ENCODE results near the gene DYNC2I2.
A peak's percentile ranks its signal among the peaks of the same experiment; 100 is the strongest.
"Not testable (repeated sequence)": the region's sequence is repeated elsewhere in the genome, so short reads cannot be mapped to it uniquely, and the experiment has no call there.

The DYNC2I2 gene

DNA sequence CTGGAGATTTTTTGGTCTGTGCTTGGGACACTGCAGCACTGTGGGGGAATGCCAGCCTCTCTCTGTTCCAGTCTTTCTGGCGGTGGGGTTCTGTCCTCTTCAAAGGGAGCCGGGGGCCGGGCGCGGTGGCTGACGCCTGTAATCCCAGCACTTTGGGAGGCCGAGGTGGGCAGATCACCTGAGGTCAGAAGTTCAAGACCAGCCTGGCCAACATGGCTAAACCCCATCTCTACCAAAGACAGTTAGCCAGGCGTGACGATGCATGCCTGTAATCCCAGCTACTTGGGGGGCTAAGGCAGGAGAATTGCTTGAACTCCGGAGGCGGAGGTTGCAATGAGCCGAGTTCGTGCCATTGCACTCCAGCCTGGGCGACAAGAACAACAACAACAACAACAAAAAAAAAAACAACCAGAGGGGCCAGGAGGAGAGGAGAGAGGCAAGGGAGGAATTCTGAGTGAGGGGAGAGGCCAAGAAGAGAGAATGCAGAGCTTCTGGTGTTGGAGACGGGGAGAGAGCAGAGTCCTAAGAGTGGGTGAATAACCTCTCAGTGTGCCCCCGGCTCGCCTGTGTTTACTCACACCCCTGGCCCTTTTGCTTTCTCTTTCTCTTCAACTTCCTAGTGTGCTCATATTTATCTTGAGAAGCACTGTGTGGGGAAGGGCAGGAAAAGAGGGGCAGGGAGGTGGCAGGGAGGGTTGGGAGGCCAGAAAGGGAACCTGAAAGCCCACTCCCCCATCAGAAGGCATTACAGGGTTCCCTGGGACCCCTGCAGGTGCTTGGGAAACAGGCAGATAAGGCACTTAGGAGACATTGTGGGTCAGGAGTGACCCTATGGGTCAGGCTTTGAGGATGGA is 29.2 kb upstream of the DYNC2I2 start:
- DNase-seq (ENCODE audit: low read depth), result no peak

DNA sequence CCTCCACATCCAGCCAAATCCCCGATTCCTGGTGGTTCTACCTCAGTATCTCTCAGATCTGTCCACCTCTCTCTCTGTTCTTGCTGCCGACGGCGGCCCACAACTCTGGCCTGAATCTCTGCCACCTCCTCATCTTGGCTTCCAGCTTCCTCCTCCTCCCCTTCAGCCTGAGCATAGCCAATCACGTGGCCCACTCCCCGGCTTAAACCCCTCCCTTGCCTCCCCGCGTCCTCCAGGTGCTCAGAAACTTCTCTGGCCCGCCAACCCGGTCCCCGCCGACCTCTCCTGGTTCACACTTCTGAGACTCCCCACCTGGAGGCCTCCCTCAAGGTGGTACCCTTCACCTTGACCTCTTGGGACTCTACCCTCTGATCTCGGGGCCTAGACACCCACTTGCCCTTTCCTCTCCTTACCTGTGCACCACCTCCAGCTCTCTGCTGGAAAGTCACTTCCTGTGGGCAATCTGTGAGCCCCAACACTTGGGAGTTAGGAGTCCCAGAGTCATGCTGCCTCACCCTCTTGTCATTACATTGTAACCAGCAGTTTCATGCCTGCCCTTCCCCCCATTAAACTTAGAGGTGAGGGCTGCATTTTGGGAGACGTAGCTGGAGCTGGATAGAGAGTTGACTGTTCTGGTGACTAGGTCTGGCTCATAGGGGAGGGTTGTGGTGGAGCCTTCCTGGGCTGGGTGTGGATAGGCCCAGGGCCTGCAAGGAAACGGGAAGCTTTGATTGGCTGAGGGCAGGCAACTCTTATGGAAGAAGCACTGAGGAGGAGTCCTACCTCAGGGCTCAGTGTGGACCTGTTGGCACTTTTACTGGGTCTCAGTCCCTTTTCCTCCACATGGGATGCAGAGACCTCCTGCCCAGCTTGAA is 27.9 kb upstream of the DYNC2I2 start:
- DNase-seq (ENCODE audit: low read depth), result peak; percentile 55

DNA sequence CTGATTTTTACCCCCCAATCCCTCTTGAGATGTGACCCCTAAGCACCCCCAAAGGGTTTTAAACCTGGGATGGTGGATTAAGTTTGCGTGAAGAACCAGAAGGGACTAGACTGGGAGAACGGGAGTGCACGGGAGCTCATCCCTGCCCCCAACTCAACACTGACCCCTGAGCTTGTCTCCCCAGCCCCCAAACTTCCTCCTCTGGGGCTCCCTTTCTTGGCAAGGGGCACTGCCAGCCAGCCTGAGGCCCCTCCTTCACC is 27.3 kb upstream of the DYNC2I2 start:
- no peak for DNase-seq (ENCODE audit: low read depth)

DNA sequence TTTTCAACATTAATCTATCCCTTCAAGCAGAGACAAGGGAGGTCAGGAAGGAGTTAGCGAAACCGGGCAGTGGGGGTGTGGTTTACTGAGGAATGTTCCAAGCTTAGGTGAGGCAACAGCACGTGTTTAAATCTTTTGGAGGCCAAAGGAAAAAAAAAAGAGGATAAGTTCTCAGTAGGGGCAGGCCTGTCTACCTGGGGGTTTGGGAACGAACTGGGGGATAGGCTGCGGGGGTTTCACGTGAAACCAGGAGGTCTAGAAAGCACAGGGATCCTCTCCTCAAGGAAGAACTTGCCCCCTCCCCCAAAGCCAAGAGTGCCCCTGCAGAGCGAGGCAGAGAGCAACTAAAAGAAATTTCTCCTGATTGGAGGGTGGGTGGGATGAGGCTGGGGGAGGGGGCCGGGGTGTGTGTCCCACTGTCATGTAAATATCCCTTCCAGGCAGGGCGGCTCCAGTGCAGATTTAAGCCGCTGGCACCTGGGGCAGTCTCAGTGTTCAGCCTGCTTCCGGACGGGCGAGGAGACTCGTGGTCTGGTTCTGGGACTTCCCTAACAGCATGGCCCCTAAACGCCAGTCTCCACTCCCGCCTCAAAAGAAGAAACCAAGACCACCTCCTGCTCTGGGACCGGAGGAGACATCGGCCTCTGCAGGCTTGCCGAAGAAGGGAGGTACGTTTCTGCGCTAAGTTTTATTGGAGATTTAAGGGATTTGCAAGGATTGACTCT is 26.9 kb upstream of the DYNC2I2 start:
- DNase-seq (ENCODE audit: low read depth), result no peak

DNA sequence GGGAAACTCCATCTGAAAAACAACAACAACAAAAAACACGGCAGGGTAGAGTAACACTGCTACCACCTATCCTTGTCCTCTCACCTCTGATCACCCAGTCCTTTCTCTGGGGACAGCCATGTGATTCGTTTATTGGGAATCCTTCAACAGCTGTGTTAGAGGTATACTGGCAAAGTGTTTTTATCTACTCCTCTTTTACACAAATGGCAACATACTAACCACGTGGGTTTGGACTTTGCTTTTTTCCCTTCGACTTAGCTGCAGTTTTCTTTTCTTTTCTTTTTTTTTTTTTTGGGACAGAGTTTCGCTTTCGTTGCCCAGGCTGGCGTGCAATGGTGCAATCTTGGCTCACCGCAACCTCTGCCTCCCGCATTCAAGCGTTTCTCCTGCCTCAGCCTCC is 21.1 kb upstream of the DYNC2I2 start:
- no peak for DNase-seq (ENCODE audit: low read depth)

DNA sequence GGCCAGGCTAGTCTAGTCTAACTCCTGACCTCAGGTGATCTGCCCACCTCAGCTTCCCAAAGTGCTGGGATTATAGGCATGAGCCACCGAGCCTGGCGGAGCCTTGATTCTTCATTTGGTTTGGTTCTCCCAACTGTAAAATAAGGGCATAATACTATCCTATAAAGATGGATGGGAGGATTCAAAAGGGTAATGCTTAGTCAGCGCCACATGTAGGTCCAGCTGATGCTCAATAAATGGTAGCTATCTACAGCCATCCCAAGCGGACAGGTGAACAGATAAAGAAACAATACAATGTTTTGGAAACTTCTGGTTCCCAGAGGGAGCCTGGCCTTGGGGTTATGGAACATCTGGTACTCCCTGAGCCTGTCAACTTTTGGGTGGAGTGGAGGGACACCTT is 18.7 kb upstream of the DYNC2I2 start:
- no peak for DNase-seq (ENCODE audit: low read depth)

DNA sequence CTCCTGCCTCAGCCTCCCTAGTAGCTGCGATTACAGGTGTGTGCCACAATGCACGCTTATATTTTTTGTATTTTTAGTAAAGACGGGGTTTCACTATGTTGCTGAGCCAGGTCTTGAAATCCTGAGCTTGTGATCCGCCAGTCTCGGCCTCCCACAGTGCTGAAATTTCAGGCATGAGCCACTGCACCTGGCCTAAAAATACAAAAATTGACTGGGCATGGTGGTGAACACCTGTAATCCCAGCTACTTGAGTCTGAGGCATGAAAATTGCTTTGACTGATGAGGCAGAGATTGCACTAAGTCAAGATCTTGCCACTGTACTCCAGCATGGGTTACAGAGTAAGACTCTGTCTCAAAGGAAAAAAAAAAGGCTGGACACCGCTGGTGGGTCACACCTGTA is 13.1 kb upstream of the DYNC2I2 start:
- DNase-seq (ENCODE audit: low read depth), result no peak

DNA sequence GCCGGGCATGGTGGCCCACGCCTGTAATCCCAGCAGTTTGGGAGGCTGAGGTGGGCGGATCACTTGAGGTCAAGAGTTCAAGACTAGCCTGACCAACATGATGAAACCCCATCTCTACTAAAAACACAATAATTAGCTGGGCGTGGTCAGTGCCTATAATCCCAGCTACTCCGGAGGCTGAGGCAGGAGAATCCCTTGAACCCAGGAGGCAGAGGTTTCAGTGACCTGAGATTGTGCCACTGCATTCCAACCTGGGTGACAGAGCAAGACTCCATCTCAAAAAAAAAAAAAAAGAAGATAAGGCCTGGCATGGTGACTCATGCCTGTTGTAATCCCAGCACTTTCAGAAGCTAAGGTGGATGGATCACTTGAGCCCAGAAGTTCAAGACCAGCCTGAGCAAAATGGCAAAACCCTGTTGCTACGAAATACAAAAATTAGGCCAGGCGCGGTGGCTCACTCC is 9.9 kb upstream of the DYNC2I2 start:
- not testable (repeated sequence) for DNase-seq (ENCODE audit: low read depth)

DNA sequence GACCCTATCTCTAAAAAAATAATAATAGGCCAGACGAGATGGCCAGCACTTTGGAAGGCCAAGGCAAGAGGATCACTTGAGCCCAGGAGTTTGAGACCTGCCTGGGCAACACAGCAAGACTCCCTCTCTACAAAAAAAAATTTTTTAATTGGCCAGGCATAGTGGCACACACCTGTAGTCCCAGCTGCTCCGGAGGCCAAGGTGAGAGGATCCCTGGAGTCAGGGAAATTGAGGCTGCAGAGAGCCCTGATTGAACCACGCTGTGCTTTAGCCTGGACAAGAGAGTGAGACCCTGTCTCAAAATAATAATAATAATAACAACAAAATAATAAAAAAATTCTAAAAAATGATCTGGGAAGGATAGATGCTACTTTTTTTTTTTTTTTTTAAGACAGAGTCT is 1.1 kb upstream of the DYNC2I2 start:
- DNase-seq (ENCODE audit: low read depth), result no peak

DNA sequence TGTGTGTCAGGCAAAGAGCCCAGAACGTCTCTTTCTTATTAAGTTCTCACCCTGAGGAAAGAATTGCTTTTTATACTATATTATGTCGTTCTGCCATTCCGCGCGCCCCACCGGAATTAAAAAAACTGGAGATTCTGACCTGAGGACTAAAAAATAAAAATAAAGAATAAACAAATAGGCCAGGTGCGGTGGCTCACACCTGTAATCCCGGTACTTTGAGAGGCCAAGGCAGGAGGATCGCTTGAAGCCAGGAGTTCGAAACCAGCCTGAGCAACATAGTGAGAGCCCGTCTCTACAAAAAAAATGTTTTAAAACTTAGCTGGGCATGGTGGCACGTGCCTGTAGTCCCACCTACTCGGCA is 677 bp upstream of the DYNC2I2 start:
- DNase-seq (ENCODE audit: low read depth), result no peak

DNA sequence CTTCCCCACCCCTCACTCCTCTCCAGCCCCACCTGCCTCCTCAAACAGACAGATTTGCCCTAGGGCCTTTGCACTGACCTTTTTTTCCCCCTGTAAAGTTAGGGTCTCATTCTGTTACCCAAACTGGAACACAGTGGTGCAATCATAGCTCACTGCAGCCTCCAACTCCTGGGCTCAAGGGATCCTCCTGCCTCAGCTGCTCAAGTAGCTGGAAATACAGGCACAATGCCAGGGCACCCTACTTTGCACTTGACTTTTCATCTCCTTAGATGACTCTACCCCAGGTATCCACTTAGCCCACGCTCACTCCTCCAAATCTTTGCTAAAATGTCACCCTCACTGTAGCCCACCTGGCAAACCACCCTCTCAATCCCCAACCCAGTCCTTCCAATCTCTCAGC is 2.2 kb downstream of the DYNC2I2 start:
- DNase-seq (ENCODE audit: low read depth), result no peak

DNA sequence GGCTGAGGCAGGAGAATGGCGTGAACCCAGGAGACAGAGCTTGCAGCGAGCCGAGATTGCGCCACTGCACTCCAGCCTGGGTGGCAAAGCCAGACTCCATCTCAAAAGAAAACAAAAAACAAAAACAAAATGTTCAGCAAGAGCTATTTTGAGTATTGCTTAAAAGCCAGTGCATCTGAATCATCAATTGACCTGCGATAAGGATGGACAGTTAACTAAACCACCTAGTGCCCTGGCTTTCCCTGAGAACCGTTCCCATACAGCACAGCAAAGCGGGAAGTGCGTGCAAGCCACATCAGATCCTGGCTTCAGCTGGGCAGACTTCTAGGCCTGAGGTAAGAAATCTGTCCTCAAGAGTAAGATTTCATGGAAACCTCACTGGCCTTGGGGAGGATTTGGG is 2.7 kb downstream of the DYNC2I2 start:
- DNase-seq (ENCODE audit: low read depth), result no peak

DNA sequence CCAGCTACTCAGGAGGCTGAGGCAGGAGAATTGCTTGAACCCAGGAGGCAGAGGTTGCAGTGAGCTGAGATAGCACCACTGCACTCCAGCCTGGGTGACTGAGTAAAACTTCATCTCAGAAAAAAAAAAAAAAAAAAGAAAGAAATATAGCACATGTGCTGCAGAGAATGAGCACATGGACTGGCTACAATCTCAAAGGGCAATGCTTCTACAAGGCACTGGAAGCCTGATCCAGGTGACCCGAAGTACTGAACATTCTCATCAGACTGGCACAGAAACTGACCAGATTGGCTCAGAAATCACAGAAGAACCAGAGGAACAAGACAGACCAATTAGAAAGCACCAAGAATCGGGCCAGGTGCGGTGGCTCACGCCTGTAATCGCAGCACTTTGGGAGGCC is 4.8 kb downstream of the DYNC2I2 start:
- no peak for DNase-seq (ENCODE audit: low read depth)

DNA sequence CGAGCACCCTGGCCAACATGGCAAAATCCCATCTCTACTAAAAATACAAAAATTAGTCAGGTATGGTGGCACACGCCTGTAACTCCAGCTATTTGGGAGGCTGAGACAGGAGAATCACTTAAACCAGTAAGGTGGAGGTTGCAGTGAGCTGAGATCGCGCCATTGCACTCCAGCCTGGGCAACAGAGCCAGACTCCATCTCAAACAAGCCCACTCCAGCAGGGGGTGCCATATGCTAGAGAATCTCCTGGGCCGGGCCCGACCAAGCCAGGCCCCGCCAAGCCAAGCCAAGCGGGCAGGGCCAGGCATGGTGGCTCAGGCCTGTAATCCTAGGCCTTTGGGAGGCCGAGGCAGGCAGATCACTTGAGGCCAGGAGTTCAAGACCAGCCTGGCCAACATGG is 8.4 kb downstream of the DYNC2I2 start:
- peak; percentile 57 for DNase-seq (ENCODE audit: low read depth)

DNA sequence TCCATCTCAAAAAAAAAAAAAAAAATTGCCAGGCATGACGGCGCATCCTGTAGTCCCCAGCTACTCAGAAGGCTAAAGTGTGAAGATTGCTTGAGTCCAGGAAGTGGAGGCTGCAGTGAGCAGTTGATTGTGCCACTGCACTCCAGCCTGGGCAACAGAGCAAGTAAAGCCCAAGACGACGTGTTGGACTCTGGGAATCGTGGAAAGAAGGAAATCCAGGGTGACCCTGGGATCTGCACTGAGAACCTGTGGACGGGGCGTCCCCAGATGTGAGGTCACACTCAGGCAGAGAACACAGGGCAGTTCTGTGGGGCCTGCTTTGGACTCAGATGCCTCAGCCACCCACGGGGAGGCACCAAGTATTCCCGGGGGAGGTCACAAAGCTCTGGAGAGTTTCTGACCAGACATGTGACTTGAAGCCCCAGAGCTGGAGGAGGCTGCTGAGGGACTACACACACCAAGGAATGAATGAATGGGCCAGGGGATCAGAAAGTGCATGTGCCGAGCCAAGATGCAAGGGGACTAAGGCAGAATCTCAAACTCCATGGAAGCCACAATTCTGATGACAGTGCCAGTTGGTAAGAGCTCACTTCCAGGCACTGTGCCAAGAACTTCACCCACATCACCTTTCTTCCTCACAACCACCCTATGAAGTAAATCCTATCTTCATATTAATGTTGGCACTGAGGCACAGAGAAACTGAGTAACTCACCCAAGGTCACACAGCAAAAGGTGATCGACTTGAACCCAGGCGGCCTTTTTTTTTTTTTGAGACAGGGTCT is 12.9 kb downstream of the DYNC2I2 start:
- DNase-seq (ENCODE audit: low read depth), result no peak

DNA sequence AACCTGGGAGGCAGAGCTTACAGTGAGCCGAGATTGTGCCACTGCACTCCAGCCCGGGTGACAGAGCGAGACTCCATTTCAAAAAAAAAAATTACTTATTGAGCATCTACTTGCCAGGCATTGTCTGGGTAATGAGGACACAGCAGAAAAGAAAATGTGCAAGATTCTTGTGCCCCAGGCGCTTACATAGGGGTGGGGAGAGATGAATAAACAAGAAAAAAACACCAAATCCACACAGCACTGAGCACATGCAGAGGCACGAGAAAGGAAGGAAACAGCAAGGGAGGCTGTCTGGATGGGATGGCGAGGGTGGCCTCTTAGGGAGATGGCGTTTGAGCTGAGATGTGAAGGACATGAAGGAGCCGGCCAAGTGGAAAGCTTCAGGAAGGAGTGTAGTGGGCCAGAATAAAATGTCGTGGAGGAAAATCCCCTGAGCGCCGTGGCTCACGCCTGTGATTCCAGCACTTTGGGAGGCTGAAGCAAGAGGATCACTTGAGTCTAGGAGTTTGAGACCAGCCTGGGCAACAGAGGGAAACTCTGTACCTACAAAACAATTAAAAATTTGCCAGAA is 13.9 kb downstream of the DYNC2I2 start:
- no peak for DNase-seq (ENCODE audit: low read depth)

DNA sequence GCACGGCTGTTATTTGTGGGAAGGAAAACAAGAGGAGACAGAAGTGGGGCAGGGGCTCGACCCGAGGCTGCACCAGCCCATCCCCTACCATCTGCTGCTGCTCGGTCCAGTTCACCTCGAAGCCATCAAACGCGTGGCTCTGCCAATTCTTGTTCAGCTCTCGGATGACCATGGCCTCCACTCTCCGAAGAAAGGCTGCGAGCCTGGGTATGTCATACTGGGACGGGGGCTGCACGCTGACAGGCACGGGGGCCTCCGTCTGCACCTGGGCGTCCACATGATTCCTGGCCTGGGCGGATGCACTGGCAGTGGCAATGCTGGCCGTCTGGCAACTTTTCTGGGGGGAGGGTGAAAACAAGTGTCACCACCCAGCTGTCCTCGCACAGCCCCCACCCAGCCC is 16.0 kb downstream of the DYNC2I2 start:
- no peak for DNase-seq (ENCODE audit: low read depth)

DNA sequence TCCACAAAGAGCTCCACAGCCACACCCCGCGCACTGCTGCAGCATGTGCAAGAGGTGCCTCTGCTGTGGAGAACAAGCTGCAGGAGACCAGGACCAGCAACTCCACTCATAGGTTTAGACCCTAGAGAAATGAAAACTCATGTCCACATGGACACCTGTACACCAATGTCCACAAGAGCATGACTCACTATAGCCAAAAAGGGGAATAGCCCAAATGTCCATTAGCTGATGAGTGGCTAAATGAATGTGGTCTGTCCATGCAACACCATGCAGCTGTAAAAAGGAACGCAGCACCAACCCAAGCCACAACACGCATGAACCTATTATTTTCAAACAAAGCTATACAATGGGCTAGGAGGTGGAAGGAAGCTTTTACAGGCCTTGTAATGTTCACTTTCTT is 18.1 kb downstream of the DYNC2I2 start:
- no peak for DNase-seq (ENCODE audit: low read depth)

DNA sequence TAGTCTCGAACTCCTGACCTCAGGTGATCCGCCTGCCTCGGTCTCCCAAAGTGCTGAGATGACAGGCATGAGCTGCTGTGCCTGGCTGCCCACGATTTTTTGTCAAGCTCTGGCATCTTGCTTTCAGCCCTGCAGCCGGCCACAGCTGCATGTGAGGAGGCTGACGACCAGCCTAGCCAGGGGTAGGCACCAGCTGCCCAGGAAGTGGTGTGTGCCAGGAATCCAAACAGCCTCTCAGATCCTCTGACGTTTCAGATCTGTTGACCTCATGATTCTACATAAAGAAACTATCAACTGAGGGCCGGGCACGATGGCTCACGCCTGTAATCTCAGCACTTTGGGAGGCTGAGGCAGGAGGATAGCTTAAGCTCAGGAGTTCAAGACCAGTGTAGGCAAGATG is 19.0 kb downstream of the DYNC2I2 start:
- no peak for DNase-seq (ENCODE audit: low read depth)

DNA sequence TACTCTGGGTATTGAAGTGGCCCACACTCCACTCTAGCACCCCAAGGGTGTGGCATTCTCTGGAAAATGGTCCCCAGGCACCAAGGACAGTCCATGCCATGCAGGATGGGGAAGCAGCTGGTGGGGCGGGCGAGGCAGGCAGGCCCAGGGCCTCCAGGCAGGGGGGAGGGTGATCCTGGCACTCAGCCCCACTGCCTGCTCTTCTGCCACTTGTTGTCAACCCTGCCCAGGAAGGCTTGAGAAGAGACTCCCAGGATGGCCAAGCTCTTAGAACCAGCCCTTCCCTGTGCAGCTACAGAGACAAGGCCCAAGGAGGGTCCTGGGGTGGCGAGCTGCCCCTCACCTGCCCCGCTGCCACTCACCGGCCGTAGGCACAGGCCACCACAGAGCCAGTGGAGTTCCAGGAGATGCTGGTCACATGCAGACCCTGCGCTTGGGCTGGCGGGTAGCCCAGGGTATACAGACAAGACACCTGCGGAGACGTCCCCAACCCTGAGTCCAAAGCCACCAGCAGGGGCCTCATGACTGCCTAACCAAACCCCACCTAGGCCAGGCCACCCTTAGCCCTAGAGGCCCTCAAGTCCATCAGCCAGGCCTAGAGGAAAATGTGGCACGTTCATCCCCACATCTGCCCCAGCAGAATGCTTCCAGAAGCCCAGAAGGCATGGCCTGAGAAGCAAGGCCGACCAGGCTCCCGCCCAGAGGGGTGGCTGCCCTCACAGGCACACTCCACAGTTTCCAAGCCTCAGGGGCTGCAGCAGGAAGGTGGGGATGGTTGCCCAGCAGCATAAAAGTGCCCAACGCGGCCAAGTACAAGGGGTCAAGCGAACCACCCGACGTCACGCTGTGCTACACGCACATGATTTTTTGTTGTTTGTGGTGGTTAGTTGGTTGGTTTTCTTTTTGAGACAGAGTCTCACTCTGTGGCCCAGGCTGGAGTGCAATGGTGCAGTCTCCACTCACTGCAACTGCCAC is 19.8 kb downstream of the DYNC2I2 start:
- DNase-seq (ENCODE audit: low read depth), result no peak

DNA sequence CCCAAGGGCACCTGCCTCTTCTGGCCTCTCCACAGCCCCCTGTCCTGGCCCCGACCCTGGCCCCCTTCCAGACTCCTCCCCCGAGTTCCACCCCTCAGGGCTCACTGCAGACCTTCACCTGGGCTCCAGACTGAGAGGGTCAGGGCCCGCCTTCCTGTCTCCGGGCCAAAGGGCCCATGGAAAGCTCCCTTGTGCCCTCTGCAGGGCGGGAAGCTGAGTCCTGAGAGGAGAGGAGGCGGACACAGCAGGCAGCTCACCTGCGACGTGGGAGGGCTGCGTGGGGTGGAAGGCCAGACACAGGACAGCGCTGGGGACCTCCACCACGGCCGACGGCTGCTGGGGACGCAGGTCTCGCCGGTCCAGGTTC is 20.6 kb downstream of the DYNC2I2 start:
- DNase-seq (ENCODE audit: low read depth), result no peak

All from stimulated activated CD4-positive, alpha-beta T cell treated with anti-CD3 and anti-CD28 coated beads, Interleukin-2, amount 100 ng/mL, for 4 hours (primary cell).